Stimulated activated CD4-positive, alpha-beta T cell treated with anti-CD3 and anti-CD28 coated beads, Interleukin-15, amount 100 ng/mL, for 24 hours (primary cell): ENCODE results near the gene USP12.
"Not testable (repeated sequence)": the region's sequence is repeated elsewhere in the genome, so short reads cannot be mapped to it uniquely, and the experiment has no call there.

Experiments
- DNase-seq: peaks from one replicate; pipeline ENCODE4 v3.0.0-alpha.2; 2020

USP12 gene

DNA sequence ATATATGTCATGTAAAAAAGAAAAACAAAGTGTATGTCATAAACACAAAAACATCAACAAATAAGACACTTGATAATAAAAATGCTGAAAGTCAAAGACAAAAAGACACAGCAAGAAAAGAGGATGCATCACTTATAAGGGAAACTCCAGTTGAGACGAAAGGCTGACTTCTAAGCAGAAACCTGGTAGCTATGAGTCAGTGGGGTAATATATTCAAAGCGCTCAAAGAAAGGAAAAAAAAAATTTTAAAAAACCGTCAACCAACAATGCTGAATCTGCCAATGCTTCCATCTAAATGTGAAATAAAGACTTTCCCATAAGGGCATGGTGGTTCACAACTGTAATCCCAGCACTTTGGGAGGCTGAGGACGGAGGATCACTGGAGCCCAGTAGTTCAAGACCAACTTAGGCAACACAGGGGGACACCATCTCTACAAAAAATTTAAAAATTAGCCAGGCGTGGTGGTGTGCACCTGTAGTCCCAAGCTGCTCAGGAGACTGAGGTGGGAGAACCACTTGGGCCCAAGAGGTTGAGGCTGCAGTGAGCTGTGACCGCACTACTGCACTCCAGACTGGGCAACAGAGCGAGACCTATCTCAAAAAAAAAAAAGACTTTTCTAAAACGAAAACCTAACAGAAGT is 24.0 kb downstream of the USP12 start:
- no peak for DNase-seq

- no peak for DNase-seq
Observed at GRCh38 chr13:27141746-27142145, 29.9 kb downstream of the USP12 start.

DNA sequence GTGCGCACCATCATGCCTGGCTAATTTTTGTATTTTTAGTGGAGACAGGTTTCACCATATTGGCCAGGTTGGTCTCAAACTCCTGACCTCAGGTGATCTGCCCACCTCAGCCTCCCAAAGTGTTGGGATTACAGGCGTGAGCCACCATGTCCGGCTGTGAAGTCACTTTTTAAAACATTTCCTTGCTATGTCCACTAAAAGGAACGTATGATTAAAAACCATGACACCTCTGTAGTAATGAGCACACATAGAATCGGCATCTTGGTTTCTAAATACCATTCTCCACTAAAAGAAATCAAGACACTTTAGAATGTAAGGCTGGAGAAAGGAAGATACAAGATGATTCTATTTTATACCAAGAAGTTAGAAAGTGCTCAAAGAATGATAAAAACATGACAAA is 30.5 kb downstream of the USP12 start:
- not testable (repeated sequence) for DNase-seq

GRCh38 chr13:27140060-27140459 is 31.6 kb downstream of the USP12 start:
- no peak for DNase-seq

DNA sequence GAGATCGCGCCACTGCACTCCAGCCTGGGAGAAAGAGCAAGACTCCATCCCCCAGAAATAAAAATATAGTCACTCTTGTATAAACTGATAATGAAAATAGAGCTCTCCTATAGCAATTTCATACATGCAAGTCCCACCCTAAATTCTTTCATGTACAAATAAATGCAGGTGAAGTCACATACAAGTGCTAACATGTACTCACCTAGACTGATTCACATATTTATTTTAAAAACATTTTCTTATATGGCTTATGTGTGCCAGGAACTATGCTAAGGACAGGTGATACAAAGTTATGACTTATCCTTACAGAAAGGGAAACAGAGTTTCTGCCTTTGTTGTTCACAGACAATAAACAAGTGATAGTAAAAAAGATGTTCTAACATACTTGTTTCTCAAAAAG is 32.0 kb downstream of the USP12 start:
- DNase-seq = no peak

- DNase-seq = no peak
Observed at GRCh38 chr13:27138457-27139093, 33.0 kb downstream of the USP12 start.

DNA sequence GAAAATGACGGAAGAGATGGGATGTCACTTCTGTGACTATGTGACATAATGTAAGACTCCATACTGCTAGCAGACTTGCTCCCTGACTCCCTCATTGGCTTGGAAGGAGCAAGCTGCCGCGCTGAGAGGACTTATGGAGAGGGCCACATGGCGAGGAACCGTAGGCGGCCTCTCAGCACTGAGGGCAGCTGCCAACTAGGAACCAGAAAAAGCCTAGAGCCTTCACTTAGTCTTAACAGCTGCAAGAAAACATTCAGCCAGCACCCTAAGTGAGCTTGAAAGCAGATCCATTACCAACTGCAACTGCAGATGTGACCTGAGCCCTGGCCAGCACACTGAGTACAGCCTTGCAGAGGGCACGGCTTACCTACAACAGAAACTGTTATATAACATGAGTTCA is 33.9 kb downstream of the USP12 start:
- DNase-seq = no peak

DNA sequence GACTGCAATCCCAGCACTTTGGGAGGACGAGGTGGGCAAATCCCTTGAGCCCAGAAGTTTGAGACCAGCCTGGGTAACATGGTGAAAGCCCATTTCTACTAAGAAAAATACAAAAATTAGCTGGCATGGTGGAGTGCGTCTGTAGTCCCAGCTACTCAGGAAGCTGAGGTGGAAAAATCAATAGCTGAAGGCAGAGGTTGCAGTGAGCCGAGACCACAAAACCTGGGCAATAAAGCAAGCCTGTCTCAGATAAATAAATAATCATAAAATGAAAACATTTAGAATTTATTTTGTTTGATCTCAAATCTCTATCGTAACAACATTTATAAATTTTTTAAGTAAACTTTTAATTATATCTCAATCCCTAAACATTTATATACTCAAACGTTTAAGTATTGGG is 36.6 kb downstream of the USP12 start:
- no peak for DNase-seq

DNA sequence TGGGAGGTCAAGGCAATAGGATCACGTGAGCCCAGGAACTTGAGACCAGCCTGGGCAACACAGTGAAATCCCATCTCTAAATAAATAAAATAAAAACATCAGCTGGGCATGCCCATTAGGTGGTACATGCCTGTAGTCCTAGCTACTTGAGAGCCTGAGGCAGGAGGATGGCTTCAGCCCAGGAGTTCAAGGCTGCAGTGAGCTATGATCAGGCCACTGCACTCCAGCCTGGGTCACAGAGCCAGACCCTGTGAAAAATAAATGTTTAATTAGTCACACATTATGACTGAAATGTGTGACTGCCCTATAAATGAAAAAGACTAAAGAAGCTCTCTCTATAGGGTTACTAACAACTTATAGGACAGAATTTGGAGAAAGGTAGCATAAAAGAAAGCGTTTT is 37.7 kb downstream of the USP12 start:
- DNase-seq = no peak

- no peak for DNase-seq
Observed at GRCh38 chr13:27132538-27132937, 39.1 kb downstream of the USP12 start.

GRCh38 chr13:27131906-27132305 is 39.7 kb downstream of the USP12 start:
- no peak for DNase-seq

- peak; percentile 81 for DNase-seq
Observed at GRCh38 chr13:27130979-27131623, 40.5 kb downstream of the USP12 start.

GRCh38 chr13:27130223-27130978 is 41.2 kb downstream of the USP12 start:
- no peak for DNase-seq

DNA sequence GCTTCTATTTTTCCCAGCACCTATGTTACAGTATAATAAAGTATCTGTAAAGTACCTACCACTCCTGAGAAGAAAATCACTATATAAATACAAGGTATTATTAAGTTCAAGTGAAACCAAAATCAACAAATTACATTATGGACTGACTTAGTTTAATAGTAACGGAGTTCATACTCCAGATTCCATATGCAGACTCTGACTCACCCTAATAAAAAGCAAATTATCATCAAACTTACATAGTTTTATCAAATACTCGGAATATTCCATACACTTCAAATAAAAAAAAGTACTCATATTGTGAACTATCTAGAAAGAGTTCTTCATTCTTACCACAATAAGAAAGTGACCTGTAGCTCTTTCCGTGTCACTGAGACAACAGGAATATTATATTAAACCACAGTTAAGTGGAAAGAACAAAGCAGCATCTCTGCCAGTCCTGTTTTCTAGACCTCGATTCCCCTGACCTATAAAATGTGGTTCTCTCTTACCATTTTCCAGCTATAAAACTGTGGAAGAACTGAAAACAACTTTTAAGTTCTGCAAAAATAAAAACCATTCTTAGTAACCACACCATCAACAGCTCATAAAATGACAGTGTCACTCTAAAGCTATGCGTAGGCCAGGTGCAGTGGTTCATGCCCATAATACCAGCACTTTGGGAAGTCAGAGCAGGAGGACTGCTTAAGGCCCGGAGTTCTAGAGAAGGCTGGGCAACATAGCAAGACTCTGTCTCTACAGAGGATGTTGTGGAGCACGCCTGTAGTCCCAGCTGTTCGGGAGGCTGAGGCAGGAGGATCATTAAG is 42.6 kb downstream of the USP12 start:
- no peak for DNase-seq

DNA sequence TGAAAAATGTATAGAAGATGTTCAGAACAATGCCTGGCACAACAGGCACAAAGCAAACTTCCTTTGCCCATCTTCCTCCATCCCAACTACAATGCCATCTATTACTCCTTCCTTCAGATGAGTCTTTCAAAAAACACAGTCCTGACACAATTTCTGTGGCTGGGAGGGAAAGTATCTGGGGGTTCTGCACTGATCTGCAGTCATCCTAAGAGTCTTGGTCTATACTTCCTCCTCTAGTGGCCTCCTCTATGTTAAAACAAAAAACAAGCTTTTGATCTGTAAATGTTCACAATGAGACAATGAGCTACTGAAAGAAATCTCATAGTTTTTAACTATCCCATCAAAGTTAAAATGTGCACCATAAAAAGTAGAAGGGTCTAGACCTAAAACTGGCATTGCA is 44.8 kb downstream of the USP12 start:
- no peak for DNase-seq

- DNase-seq = no peak
Observed at GRCh38 chr13:27125357-27126282, 46.0 kb downstream of the USP12 start.

DNA sequence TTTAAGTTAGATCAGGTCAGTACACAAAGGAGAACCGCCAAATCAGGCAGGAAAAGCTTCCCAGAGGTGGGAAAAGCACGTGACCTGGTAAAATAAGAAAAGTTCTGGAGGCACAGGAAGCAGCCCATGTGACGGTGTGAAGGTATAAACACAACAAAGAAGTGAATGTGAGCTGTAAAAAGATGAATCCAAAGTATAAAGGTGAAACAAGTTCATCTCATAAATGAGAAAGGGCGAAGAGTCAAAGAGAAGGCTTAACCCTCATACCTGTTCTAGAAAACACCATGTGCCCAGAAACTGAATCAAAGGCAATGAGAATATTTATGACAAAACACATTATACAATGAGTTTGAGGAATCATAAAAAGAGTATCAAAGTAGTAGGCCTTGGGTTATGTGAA is 47.0 kb downstream of the USP12 start:
- no peak for DNase-seq

DNA sequence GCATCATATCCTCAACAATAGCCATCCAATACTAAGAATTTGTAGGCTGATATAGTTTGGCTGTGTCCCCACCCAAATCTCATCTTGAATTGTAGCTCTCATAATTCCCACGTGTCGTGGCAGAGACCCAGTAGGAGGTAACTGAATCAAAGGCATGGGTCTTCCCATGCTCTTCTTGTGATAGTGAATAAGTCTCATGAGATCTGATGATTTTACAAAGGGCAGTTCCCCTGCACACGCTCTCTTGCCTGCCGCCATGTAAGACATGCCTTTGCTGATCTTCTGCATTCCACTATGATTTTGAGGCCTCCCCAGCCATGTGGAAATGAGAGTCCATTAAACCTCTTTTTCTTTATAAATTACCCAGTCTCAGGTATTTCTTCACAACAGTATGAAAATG is 48.2 kb downstream of the USP12 start:
- not testable (repeated sequence) for DNase-seq

DNA sequence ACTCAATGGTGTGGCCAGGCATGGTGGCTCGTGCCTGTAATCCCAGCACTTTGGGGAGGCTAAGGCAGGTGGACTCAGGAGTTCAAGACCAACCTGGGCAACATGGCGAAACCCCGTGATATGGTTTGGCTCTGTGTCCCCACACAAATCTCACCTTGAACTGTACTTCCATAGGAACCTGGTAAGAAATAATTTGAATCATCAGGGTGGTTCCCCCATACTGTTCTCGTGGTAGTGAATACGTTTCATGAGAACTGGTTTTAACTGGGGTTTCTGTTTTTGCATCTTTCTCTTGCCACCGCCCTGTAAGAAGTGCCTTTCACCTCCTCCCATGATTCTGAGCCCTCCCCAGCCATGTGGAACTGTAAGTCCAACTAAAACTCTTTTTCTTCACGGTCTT is 49.6 kb downstream of the USP12 start:
- DNase-seq = no peak

GRCh38 chr13:27120811-27121210 is 50.8 kb downstream of the USP12 start:
- DNase-seq = no peak

DNA sequence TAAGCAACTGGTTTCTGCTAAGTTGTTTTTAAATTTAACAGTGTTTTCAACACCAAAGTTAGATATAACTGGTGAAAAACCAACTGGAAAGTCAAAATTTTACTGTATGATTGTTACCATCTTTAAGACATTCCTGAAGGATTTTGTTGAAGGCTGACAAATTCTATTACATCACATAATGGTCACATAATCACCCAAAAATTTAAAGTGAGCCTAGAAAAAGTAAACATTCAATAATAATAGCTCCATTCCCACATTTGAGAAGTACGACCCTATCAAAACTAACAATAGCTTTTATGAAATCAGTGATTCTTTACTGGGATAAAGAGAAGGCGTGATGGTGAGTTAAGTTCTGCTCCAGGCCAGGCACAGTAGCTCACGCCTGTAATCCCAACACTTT is 51.6 kb downstream of the USP12 start:
- no peak for DNase-seq
